Measurements from ENCODE around the gene RPS6KA5. TPM values are rescaled to one million over a fixed set of nuclear protein-coding genes. Genes with fewer than 3 reads are reported as not detected.
"Not testable (repeated sequence)": the region's sequence is repeated elsewhere in the genome, so short reads cannot be mapped to it uniquely, and the experiment has no call there.

RPS6KA5 gene
- total RNA-seq, 2 donors from 2014 or later, result 4.0 to 6.4 TPM

DNA sequence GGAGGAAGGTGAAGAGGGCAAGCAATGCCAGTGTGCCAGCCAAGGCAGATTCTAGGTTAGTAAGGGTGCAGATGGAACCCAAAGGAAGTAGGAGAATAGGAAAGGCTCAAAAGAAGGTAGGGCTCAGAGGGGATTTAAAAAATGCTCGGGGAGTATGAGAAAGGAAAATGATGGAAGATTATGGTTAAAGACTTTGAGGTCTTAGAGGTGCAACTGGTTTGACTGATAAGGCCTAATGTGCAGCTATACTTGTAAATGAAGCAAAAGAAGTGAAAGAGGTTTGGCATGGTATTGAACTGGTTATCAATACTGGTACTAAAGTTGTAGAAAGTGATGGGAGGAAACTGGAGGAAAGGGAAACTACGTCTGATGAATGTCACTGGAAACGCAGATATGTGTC lies 94.7 kb downstream of the RPS6KA5 start:
- DNase-seq (ENCODE audit: low spot score), result no peak
- intact Hi-C loops (cut with DNase I), result no loop called here

DNA sequence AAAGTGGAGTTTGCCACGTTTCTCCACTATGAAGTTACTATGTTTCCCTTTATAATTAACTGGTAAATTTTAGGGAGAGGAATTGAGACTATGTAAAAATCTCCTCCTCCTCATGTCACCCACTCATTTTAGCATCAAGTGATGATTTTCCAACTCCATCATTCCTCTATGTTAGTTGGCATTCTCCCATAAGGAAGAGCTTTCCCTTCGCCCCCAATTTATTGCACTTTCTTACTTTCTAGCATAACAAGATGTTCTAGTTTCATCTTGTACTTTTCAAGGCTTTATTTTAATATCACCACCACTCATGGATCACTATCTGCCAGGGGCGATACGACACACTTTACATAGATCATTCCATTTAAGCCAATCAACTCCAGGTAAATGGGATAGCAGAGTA lies 97.1 kb downstream of the RPS6KA5 start:
- no peak for DNase-seq (ENCODE audit: low spot score)
- intact Hi-C loops (cut with DNase I), result no loop called here

DNA sequence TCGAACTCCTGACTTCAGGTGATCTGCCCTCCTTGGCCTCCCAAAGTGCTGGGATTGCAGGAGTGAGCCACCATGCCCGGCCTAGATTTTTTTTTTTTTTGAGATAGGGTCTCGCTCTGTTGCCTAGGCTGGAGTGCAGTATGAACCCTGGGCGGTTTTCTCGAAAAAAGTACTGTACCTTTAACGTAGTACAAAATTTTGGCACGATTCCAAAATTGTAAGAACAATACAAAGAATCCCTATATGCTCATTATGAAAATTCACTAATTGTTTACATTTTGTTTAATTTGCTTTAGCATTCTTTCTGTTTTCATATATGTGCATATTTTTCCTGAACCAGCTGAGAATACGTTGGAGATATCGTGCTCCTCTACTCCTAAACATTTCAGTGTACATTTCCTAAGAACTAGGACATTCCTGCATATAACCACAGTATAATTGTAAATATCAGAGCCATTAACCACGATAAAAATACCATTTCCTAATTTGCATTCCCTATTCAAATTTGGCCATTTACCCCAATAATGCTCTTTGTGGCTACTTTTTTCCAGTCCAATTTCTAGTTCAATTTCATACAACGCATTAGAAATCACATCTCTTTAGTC lies 97.8 kb downstream of the RPS6KA5 start:
- intact Hi-C loops (cut with DNase I), result no loop called here
- DNase-seq (ENCODE audit: low spot score), result no peak

DNA sequence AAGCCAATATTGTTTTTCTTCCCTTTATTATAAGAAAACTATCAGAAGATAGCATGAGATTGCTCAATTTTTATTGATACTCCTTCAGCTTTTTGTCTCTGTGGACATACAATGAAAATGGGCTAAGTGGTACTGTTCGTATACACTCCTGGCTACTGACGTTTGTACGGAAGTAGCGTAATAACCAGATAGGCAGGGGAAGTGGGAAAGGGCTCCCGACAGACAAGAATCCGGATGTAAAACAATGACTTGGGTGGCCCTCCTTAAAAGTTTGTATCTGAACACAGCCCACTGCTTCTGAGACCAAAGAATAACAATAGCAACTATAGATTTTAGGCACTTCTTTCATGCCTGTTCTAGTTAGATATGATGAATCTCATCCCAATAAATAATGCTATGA lies 99.6 kb downstream of the RPS6KA5 start:
- intact Hi-C loops (cut with DNase I), result no loop called here
- no peak for DNase-seq (ENCODE audit: low spot score)

DNA sequence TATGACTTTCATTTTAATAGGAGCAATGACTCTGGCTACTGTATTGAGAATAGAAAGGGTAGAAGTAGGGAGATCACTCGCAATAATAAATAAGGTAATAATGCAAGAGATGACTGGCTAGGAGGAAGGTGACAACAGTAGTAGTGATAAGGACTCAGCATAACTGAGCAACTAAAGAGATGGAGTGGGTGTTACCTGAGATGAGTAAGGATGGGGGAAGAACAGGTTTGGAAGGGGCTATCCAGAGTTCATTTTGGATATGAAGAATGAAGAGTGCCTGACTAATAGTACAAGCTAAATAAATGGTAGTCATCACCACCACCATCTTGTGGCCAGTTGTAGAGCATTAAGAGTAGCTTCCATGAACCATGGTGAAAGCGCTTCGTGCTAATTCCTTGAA lies 101.1 kb downstream of the RPS6KA5 start:
- intact Hi-C loops (cut with DNase I), result no loop called here
- DNase-seq (ENCODE audit: low spot score), result no peak

DNA sequence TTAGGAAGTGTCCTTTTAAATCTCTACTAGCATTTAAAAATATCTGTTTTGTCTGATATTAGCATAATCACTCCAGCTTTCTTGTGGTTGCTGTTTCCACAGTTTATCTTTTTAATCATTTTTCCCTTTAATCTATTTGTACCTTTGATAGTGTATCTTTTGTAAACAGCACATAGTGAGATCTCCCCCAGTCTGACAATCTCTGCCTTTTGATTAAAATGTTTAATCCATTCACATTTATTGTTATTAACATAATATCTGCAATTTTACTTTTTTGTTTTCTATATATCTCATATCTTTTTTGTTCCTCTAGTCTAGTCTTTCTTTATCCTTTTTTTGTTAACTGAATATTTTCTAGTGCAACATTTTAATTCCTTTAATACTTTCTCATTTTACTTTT lies 104.2 kb downstream of the RPS6KA5 start:
- intact Hi-C loops (cut with DNase I), result no loop called here
- DNase-seq (ENCODE audit: low spot score), result no peak

DNA sequence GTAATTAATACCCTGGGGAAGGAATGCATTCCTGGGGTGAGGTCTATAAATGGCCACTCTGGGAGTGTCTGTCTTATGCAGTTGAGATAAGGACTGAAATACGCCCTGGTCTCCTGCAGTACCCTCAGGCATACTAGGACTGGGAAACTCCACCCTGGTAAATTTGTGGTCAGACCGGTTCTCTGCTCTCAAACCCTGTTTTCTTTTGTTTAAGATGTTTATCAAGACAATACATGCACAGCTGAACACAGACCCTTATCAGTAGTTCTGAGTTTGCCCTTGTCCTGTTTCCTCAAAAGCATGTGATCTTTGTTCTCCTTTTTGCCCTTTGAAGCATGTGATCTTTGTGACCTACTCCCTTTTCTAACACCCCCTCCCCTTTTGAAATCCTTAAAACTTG lies 106.8 kb downstream of the RPS6KA5 start:
- intact Hi-C loops (cut with DNase I); DNase-seq (ENCODE audit: low spot score): not testable (repeated sequence)

DNA sequence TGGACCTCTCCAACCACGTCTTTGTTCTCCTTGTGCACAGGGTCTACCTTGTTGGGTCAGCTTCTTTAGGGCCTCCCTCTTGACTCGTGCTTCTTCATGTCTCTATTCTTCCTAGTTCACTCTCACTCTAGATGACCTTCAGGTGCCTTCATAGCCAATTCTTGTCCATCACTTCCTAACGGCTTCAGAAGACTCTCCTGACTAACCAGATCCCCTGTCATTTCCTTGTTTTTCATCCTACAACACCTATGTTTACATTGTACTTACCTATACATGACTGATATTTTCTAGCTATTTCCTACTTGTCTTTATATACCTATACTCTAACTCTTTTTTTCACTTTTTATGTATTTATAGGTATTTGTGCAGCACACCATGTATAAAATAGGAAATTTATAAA lies 117.1 kb downstream of the RPS6KA5 start:
- intact Hi-C loops (cut with DNase I), result no loop called here

DNA sequence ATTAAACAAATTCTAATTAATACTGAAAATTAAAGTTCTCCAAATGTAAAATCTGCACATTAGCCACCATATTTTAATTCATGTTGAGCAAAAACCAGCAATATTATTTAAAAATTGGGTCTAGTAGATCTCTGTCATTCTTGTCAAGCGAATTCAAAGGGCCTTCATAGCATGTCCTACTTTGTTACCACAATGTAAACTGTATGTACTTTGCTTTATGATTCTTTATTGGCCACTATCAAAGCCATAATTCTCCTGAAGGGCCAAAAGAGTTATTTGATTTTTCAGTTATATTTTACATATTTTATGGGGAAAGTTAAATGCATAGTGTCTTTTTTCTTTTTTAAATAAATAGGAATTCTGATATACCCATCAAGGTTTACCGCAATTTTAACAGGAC lies 117.9 kb downstream of the RPS6KA5 start:
- no peak for DNase-seq (ENCODE audit: low spot score)
- intact Hi-C loops (cut with DNase I), result no loop called here

More for the DNA sequence above, 117.1 kb downstream of the RPS6KA5 start:
- DNase-seq (ENCODE audit: low spot score), result no peak

DNA sequence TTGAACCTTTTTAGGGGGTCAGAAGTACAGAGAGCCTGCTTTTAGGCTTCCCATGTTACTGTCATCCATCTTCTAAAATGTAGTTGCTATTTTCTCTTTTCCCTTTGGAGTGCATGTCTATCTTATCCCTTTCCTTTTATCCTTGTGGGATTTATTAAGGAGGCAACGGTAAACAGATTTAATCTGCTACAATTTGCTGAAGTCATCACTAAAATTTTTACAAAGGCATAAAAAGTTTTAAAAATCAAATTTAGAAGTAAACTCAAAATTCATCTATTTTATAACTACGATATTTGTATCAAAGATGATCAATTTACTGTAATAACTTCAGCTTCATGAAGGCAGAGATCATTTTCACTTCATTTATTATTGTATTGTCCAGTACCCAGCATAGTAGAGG lies 118.7 kb downstream of the RPS6KA5 start:
- intact Hi-C loops (cut with DNase I), result no loop called here

DNA sequence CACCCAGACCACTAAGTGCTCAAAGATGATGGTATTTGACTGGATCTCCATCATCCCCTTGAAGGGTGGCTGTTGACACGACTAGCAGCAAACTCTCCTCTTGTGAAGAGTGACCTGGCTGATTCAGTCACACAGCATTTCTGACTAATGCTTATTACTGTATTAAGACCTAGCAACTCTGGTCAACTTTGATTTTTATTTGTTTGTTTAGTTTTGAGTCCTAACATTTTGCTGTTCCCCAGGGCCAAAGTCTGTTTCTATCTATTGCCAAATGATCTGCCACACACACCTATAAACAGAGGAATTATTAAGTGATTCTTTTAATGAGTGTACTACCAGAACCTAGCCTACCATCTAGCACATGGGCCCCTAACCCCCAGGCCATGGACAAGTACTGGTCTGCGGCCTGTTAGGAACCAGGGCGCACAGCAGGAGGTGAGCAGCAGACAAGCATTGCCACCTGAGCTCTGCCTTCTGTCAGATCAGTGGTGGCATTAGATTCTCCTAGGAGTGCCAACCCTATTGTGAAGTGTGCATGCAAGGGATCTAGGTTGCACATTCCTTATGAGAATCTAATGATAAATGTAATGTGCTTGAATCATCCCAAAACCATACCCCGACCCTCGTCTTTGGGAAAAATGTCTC lies 120.0 kb downstream of the RPS6KA5 start:
- intact Hi-C loops (cut with DNase I), result no loop called here
- DNase-seq (ENCODE audit: low spot score), result no peak

More for the DNA sequence above, 118.7 kb downstream of the RPS6KA5 start:
- no peak for DNase-seq (ENCODE audit: low spot score)

DNA sequence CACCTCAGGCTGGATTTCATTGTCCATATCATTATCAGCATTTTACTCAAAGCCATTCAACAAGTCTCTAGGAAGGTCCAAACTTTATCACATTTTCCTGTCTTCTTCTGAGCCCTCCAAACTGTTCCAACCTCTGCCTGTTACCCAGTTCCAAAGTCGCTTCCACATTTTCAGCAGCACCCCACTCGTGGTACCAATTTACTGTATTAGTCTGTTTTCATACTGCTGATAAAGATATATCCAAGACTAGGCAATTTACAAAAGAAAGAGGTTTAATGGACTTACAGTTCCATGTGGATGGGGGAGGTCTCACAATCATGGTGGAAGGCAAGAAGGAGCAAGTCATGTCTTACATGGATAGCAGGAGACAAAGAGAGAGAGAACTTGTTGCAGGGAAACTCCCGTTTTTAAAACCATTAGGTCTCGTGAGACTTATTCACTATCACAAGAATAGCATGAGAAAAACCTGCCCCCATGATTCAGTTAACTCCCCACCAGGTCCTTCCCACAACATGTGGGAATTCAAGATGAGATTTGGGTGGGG lies 121.1 kb downstream of the RPS6KA5 start:
- intact Hi-C loops (cut with DNase I); DNase-seq (ENCODE audit: low spot score): not testable (repeated sequence)

DNA sequence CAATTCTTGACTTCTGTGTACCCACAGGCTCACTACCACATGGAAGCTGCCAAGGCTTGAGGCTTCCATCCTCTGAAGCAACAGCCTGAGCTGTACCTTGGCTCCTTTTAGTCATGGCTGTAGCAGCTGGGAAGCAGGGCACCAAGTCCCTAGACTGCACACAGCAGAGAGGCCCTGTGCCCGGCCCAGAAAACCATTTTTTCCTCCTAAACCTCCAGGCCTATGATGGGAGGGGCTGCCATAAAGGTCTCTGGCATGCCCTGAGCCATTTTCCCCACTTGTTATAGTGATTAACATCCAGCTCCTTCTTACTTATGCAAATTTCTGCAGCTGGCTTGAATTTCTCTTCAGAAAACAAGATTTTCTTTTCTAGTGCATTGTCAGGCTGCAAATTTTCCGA lies 121.8 kb downstream of the RPS6KA5 start:
- intact Hi-C loops (cut with DNase I), result no loop called here
- DNase-seq (ENCODE audit: low spot score), result no peak

DNA sequence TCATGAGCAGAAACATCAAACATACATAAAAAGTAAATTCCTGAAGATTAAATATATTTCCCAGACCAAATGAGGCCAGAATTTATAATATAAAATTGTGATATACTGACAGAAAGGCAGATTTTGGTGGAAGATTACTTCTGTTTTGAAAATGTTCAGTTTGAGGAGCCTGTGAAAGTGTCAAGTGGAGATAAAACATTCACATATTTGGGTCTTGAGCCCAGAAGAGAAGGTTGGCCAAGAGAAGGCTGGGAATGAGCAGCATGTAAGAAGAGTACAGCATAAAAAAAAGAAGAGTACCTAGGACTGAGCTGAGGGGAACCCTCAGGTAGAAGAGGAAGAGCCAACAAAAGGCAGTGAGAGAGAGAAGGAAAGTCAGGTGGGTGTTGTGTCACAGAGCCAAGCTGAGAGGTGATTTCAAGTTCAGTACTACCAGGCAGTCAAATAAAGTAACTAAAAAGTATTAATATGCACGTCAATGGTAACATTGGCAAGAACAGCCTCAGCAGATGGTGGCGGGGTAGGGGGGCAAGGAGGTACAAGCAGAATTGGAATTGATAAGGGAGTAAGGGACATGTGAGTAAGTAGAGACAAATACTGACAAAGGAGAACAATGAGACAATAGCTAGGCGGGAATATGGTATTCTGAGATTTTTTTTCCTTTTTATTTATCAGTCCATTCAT lies 123.5 kb downstream of the RPS6KA5 start:
- intact Hi-C loops (cut with DNase I), result no loop called here
- no peak for DNase-seq (ENCODE audit: low spot score)

DNA sequence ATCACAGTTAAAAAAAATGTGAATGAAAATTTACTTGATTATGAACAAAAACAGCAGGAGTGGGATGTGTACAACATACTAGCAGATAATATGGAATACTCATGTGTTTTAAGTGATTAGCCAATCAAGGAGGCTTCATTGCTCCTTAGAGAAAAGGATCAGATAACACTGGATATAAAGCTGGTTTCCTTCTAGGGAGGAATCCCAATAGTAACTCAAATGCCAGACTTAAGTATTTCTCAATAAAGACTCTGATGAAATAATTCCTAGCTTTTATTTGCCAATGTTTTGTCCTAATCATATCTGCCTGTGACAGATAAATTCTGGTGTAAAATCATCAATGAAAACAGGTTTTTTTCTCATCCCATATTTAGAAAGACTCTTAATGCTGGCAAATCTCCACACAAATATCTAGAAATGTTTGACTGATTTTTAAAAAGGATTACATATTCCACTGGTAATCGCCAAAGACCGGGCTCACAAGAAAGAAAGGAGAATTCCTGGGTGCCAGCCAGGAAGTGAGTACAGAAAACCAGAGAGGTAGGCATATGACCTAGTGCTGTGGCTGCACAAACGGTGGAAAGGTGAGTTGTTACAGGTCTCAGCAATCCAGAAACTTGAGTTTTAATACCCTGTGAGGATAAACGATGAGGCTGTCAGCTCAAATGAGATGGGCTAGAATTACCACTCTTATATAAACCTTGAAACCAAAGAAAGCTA lies 135.7 kb downstream of the RPS6KA5 start:
- no peak for DNase-seq (ENCODE audit: low spot score)
- intact Hi-C loops (cut with DNase I), result no loop called here

DNA sequence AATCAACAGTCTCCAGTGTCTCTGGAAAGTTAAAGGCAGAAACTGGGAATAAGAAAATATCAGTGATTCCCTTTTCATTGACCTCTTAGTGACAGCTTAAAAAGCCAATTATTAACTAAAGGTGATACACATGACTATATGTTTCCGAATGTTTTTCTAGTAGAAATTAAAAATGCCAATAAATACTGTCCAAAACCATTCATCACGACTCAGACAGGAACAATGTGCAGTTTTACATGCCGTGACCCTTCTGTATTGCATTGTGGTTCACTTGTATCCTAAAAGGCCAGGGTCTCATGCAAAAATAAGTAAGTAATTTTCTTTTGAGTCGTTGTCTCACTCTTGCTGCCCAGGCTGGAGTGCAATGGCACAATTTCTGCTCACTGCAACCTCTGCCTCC lies 138.3 kb downstream of the RPS6KA5 start:
- no peak for DNase-seq (ENCODE audit: low spot score)
- intact Hi-C loops (cut with DNase I), result no loop called here

DNA sequence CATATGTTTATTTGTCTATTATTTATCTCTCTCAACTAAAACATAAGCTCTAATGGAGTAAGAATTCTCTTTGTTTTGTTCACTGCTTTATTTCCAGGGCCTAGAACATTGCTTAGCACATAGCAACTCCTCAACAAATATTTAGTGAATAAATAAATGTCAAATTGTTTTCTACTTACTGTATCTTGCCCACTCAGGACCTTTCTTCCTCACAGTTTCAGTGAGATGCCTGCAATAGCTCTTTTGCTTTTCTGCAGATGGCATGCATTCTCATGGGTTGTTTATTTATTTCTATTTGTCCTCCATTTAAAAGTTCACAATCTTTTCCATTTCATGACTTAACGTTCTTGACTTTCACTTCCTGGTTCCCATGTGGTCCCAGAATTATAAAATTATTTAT lies 149.3 kb downstream of the RPS6KA5 start:
- intact Hi-C loops (cut with DNase I), result no loop called here
- DNase-seq (ENCODE audit: low spot score), result no peak

DNA sequence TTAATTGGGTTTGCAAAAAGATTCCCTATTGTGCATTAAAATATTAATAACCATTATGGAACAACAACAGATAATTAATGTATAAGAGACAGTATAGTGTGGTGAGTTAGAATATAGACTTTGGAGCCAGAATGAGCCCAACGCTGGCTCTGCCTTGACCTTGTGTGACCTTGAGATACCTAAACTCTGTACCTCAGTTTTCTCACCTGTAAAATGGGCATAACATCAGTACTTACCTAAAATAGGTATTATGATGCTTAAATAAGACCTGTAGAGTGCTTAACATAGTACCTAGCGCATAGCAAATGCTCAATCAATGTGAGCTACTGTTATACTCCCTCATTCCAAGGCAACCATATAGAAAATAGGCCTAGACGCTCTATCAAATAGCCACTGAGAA lies 153.3 kb downstream of the RPS6KA5 start:
- no peak for DNase-seq (ENCODE audit: low spot score)
- intact Hi-C loops (cut with DNase I), result loop anchor here in 1 of 2 donors (5.0 kb wide), 1 partner anchor 265 kb away; no protein-coding TSS in a partner anchor

DNA sequence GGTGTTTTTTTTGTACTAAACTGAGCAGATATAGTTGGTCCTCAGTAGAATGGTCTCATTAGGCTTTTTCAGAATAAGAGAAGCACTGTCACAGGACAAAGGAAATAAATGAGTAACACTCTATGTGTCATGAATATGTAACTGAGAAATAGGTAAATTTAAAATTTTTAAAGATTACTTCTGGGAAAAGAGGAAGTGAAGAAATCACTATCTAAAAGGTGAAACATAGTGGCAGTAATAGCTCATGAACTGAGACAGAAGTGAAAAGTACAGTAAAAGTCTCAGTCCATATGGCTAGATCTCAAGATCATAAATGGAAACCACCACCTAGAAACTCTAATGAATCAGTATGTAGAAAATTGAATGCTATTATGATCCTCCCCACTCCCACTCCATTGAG lies 154.9 kb downstream of the RPS6KA5 start:
- intact Hi-C loops (cut with DNase I), result loop anchor here in 1 of 2 donors (5.0 kb wide), 1 partner anchor 267 kb away; no protein-coding TSS in a partner anchor
- no peak for DNase-seq (ENCODE audit: low spot score)

DNA sequence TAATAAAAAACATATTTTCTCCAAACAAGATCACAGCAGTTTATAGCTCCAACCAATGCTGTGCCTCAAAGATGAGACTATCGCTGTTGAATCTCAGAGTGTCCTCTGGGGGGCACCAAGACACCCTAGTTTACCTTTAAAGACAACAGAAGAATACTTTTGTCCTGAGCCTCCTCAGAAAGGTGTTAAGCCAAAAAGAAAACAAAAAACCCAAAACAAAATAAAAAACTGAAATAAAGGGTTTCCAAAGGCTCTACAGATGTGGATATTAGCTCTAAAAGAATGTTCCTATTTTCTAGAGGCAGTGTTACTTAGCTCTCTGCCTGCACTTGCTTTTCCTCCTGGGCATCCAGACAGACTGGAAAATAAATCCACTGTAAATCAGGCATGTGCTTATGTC lies 157.3 kb downstream of the RPS6KA5 start:
- intact Hi-C loops (cut with DNase I), result loop anchor here in 1 of 2 donors (2.0 to 5.0 kb wide), 2 partner anchors 270 to 384 kb away; no protein-coding TSS in a partner anchor
- DNase-seq (ENCODE audit: low spot score), result no peak

Data from posterior vena cava (tissue), 2 donors.